Measurements from ENCODE around the gene COX4I2.
"Not testable (repeated sequence)": the region's sequence is repeated elsewhere in the genome, so short reads cannot be mapped to it uniquely, and the experiment has no call there.

Gene COX4I2

GRCh38 chr20:31615416-31615815 is 22.3 kb upstream of the COX4I2 start:
- no peak for DNase-seq
- no peak for TF ChIP-seq CTCF (IDR thresholded peaks at IDR 0.05)
- H3K9me3 ChIP-seq, result no peaks in the 10 kb centered on the region
- peaks cover 0 to 17% (median 6%) of the 10 kb centered on the region in 4 donors for H3K4me1 ChIP-seq
- no peaks in the 10 kb centered on the region for H3K27me3 ChIP-seq
- H3K36me3 ChIP-seq, result no peaks in the 10 kb centered on the region
- no peak overlapping the region for H3K4me3 ChIP-seq
- H3K27ac ChIP-seq, result no peak overlapping the region
- intact Hi-C loops (cut with DNase I; ENCODE audit: low total_unique reads), result no loop called here

GRCh38 chr20:31617432-31618104 is 20.1 kb upstream of the COX4I2 start:
- Histone ChIP-seq H3K36me3 (no peaks in the 10 kb centered on the region), H3K4me3 (no peak overlapping the region), H3K9me3 (no peaks in the 10 kb centered on the region), H3K27ac (no peak overlapping the region), H3K4me1 (peaks cover 0 to 14% (median 9%) of the 10 kb centered on the region in 4 donors), H3K27me3 (no peaks in the 10 kb centered on the region)
- no peak for TF ChIP-seq CTCF (IDR thresholded peaks at IDR 0.05)
- intact Hi-C loops (cut with DNase I; ENCODE audit: low total_unique reads), result no loop called here
- no peak for DNase-seq

GRCh38 chr20:31620246-31620645 is 17.5 kb upstream of the COX4I2 start:
- Histone ChIP-seq H3K9me3 (no peaks in the 10 kb centered on the region), H3K27me3 (no peaks in the 10 kb centered on the region), H3K27ac (no peak overlapping the region), H3K4me3 (no peak overlapping the region), H3K36me3 (no peaks in the 10 kb centered on the region), H3K4me1 (peaks cover 0 to 17% (median 10%) of the 10 kb centered on the region in 4 donors)
- TF ChIP-seq CTCF (IDR thresholded peaks at IDR 0.05), result no peak
- intact Hi-C loops (cut with DNase I; ENCODE audit: low total_unique reads), result no loop called here
- DNase-seq, result no peak

- H3K9me3 ChIP-seq; H3K4me3 ChIP-seq; DNase-seq; H3K27me3 ChIP-seq; intact Hi-C loops (cut with DNase I; ENCODE audit: low total_unique reads); H3K27ac ChIP-seq; H3K36me3 ChIP-seq: not testable (repeated sequence)
- H3K4me1 ChIP-seq, result peaks cover 0 to 17% (median 10%) of the 10 kb centered on the region in 4 donors
Measured at GRCh38 chr20:31623123-31623505, 14.6 kb upstream of the COX4I2 start.

GRCh38 chr20:31626534-31626933 is 11.2 kb upstream of the COX4I2 start:
- H3K36me3 ChIP-seq; DNase-seq; H3K27me3 ChIP-seq; H3K27ac ChIP-seq; H3K4me3 ChIP-seq; H3K9me3 ChIP-seq; intact Hi-C loops (cut with DNase I; ENCODE audit: low total_unique reads): not testable (repeated sequence)
- peaks cover 0 to 17% (median 10%) of the 10 kb centered on the region in 4 donors for H3K4me1 ChIP-seq

GRCh38 chr20:31628057-31628456 is 9.7 kb upstream of the COX4I2 start:
- H3K36me3 ChIP-seq; DNase-seq; H3K4me3 ChIP-seq; intact Hi-C loops (cut with DNase I; ENCODE audit: low total_unique reads); H3K4me1 ChIP-seq; H3K27me3 ChIP-seq; H3K27ac ChIP-seq; H3K9me3 ChIP-seq: not testable (repeated sequence)

- no peak for TF ChIP-seq CTCF (IDR thresholded peaks at IDR 0.05)
- intact Hi-C loops (cut with DNase I; ENCODE audit: low total_unique reads), result no loop called here
- DNase-seq, result no peak
Measured at GRCh38 chr20:31630187-31630790, 7.4 kb upstream of the COX4I2 start.

More at GRCh38 chr20:31630187-31630790, 7.4 kb upstream of the COX4I2 start:
- H3K4me1 ChIP-seq, result no peaks in the 10 kb centered on the region
- H3K27ac ChIP-seq, result no peak overlapping the region
- no peaks in the 10 kb centered on the region for H3K27me3 ChIP-seq
- no peak overlapping the region for H3K4me3 ChIP-seq
- no peaks in the 10 kb centered on the region for H3K36me3 ChIP-seq
- H3K9me3 ChIP-seq, result no peaks in the 10 kb centered on the region
